GM12892 (cell line): ENCODE measurements around the gene SLC25A41.
"Not testable (repeated sequence)": the region's sequence is repeated elsewhere in the genome, so short reads cannot be mapped to it uniquely, and the experiment has no call there.

Experiments used
- DNase-seq: peaks from one replicate; pipeline ENCODE4 v3.0.0; 2011; ENCODE audit not compliant: insufficient read length
- FAIRE-seq: peaks from 2 replicates; lab custom pipeline; 2011; peaks lifted over from hg19 to GRCh38; lab: Jason Lieb, UNC
- POLR2A ChIP-seq: IDR thresholded peaks from 2 replicates; pipeline ENCODE4 v1.6.1; 2011; ENCODE audit warnings: low read depth, low read length, control low read depth
- POLR2AphosphoS5 ChIP-seq: IDR thresholded peaks from 2 replicates; pipeline ENCODE4 v1.6.1; 2011; ENCODE audit warnings: low read depth, low read length, control low read depth
- TAF1 ChIP-seq: IDR thresholded peaks from 2 replicates; pipeline ENCODE4 v1.6.1; 2011; ENCODE audit warnings: low read depth, mild to moderate bottlenecking, control low read depth, low read length, borderline replicate concordance

SLC25A41 gene

GRCh38 chr19:6413721-6414643 lies 19.6 kb downstream of the SLC25A41 start:
- TF ChIP-seq POLR2A (no peak), POLR2AphosphoS5 (peak; percentile 41; the same call in 1 of the 2 replicates), TAF1 (no peak)
- DNase-seq = no peak
- no peak for FAIRE-seq

GRCh38 chr19:6413291-6413690 lies 20.3 kb downstream of the SLC25A41 start:
- FAIRE-seq (no peak), DNase-seq (no peak)
- TF ChIP-seq POLR2AphosphoS5 (no peak), TAF1 (no peak), POLR2A (no peak)

- FAIRE-seq = no peak
- TF ChIP-seq POLR2AphosphoS5 (peak; percentile 66; the same call in 1 of the 2 replicates), POLR2A (peak; percentile 72), TAF1 (no peak)
- DNase-seq = no peak
Observed at GRCh38 chr19:6412447-6413091, 21.0 kb downstream of the SLC25A41 start.

GRCh38 chr19:6412061-6412446 lies 21.5 kb downstream of the SLC25A41 start:
- FAIRE-seq (no peak), DNase-seq (no peak)

GRCh38 chr19:6409346-6409745 lies 24.2 kb downstream of the SLC25A41 start:
- FAIRE-seq (no peak), DNase-seq (no peak)
- no peak for TF ChIP-seq POLR2A
- TF ChIP-seq POLR2AphosphoS5 = no peak
- no peak for TF ChIP-seq TAF1

More at GRCh38 chr19:6412061-6412446, 21.5 kb downstream of the SLC25A41 start:
- TF ChIP-seq TAF1 (no peak), POLR2AphosphoS5 (no peak), POLR2A (no peak)

GRCh38 chr19:6406401-6406800 lies 27.2 kb downstream of the SLC25A41 start:
- FAIRE-seq = no peak

GRCh38 chr19:6402837-6403608 lies 30.5 kb downstream of the SLC25A41 start:
- no peak for FAIRE-seq
- DNase-seq = no peak
- TF ChIP-seq POLR2AphosphoS5 = no peak
- TF ChIP-seq TAF1 = no peak

More at GRCh38 chr19:6406401-6406800, 27.2 kb downstream of the SLC25A41 start:
- TF ChIP-seq POLR2A = no peak
- TF ChIP-seq TAF1 = no peak
- TF ChIP-seq POLR2AphosphoS5 = no peak
- no peak for DNase-seq

- FAIRE-seq = no peak
- DNase-seq = no peak
- TF ChIP-seq TAF1 (no peak), POLR2A (no peak), POLR2AphosphoS5 (no peak)
Observed at GRCh38 chr19:6402058-6402457, 31.5 kb downstream of the SLC25A41 start.

- not testable (repeated sequence) for FAIRE-seq, DNase-seq
Observed at GRCh38 chr19:6400062-6400944, 33.3 kb downstream of the SLC25A41 start.

GRCh38 chr19:6396305-6396704 lies 37.3 kb downstream of the SLC25A41 start:
- FAIRE-seq = no peak
- no peak for TF ChIP-seq POLR2A
- no peak for TF ChIP-seq POLR2AphosphoS5
- no peak for TF ChIP-seq TAF1
- no peak for DNase-seq

- no peak for DNase-seq
- no peak for FAIRE-seq
- TF ChIP-seq TAF1 = no peak
- no peak for TF ChIP-seq POLR2A
- TF ChIP-seq POLR2AphosphoS5 = no peak
Observed at GRCh38 chr19:6394831-6395230, 38.7 kb downstream of the SLC25A41 start.
